Measurements from ENCODE around the gene PTGFRN.

GRCh38 chr1:116902027-116902426 is 7.7 kb upstream of the PTGFRN start:
- TF ChIP-seq POLR2A (IDR thresholded peaks at IDR 0.05) (no peak), CTCF (IDR thresholded peaks at IDR 0.05) (no peak), POLR2AphosphoS5 (IDR thresholded peaks at IDR 0.05) (no peak), EP300 (IDR thresholded peaks at IDR 0.05) (no peak)
